A673 (cell line): ENCODE results near the gene COA3. TPM values are rescaled to one million over a fixed set of nuclear protein-coding genes. Genes with fewer than 3 reads are reported as not detected.

ENCODE experiments used
- BruUV-seq: library from RNA; stranded (reverse); fragments of 400-500 nt; replicated peaks from 2 replicates; lab custom pipeline; 2021; lab: Mats Ljungman, UMichigan
- CTCF ChIA-PET: fragments of 300-600 bp; sonication (Branson Sonifier 250); formaldehyde crosslinking; loops from one replicate; lab custom pipeline; 2022; ENCODE audit warnings: antibody characterized with exemption; lab: Charles Lee
- POLR2A ChIA-PET: fragments of 300-600 bp; sonication (Branson Sonifier 250); formaldehyde crosslinking; loops from one replicate; lab custom pipeline; 2022; ENCODE audit warnings: antibody characterized with exemption; ENCODE audit not compliant: low non-redundant PET; lab: Charles Lee
- DNase-seq: peaks from one replicate; pipeline ENCODE4 v3.0.0-alpha.2; 2015; ENCODE audit warnings: low spot score
- H3K27ac ChIP-seq: fragments of 200-600 bp; sonication (generic); 2 replicates; pipeline ENCODE4 v1.5.1; 2016; ENCODE audit warnings: mixed run types, low read depth, mild to moderate bottlenecking, mixed read lengths, antibody characterized with exemption, low read length; ENCODE audit not compliant: poor library complexity, severe bottlenecking
- H3K27me3 ChIP-seq: fragments of 200-600 bp; sonication (generic); replicated peaks from 2 replicates; pipeline ENCODE4 v1.6.1; 2017; ENCODE audit warnings: mixed run types, low read depth, mild to moderate bottlenecking, mixed read lengths, antibody characterized with exemption, low read length; ENCODE audit not compliant: insufficient read depth, poor library complexity
- H3K36me3 ChIP-seq: fragments of 200-600 bp; sonication (generic); 2 replicates; pipeline ENCODE4 v1.6.1; 2016; ENCODE audit warnings: mixed run types, mild to moderate bottlenecking, mixed read lengths, antibody characterized with exemption, low read length; ENCODE audit not compliant: insufficient read depth, poor library complexity, severe bottlenecking
- H3K4me1 ChIP-seq: fragments of 200-600 bp; sonication (generic); 2 replicates; pipeline ENCODE4 v1.6.1; 2017; ENCODE audit warnings: mixed run types, mild to moderate bottlenecking, mixed read lengths, antibody characterized with exemption, low read length; ENCODE audit not compliant: insufficient read depth, poor library complexity, severe bottlenecking
- H3K4me3 ChIP-seq: fragments of 200-600 bp; sonication (generic); 2 replicates; pipeline ENCODE4 v1.5.1; 2016; ENCODE audit warnings: low read depth, mixed run types, mild to moderate bottlenecking, mixed read lengths, low read length; ENCODE audit not compliant: poor library complexity, severe bottlenecking
- H3K9me3 ChIP-seq: fragments of 200-600 bp; sonication (generic); 2 replicates; pipeline ENCODE4 v1.6.1; 2016; ENCODE audit warnings: mixed run types, low read depth, mild to moderate bottlenecking, mixed read lengths, antibody characterized with exemption, low read length; ENCODE audit not compliant: poor library complexity, severe bottlenecking
- EZH2 ChIP-seq: fragments of 200-600 bp; sonication (generic); IDR thresholded peaks from 2 replicates; pipeline ENCODE4 v1.6.1; 2017; ENCODE audit warnings: borderline replicate concordance, low read depth, mild to moderate bottlenecking, mixed read lengths, antibody characterized with exemption, low read length; ENCODE audit not compliant: poor library complexity, severe bottlenecking
- intact Hi-C: fragments of 100-400 bp; cut with micrococcal nuclease; formaldehyde crosslinking; loops from one replicate; pipeline ENCODE4 v1.10.0; 2022; ENCODE audit not compliant: unreplicated experiment
- total RNA-seq: library from RNA; stranded (reverse); gene quantifications from 2 replicates; pipeline ENCODE4 v1.2.3, GENCODE V29; 2021
- TF ChIP-seq, protein P1 (sequence below): fragments of 300-800, 200-600 bp; sonication (generic); conservative IDR thresholded peaks from 2 replicates; pipeline ENCODE4 v1.5.1; 2017; ENCODE audit warnings: low read depth, mild to moderate bottlenecking, antibody characterized with exemption, low read length, moderate library complexity, mixed read lengths

COA3 gene
- total RNA-seq, 1 experiment from 2014 or later: 29.0 TPM

DNA sequence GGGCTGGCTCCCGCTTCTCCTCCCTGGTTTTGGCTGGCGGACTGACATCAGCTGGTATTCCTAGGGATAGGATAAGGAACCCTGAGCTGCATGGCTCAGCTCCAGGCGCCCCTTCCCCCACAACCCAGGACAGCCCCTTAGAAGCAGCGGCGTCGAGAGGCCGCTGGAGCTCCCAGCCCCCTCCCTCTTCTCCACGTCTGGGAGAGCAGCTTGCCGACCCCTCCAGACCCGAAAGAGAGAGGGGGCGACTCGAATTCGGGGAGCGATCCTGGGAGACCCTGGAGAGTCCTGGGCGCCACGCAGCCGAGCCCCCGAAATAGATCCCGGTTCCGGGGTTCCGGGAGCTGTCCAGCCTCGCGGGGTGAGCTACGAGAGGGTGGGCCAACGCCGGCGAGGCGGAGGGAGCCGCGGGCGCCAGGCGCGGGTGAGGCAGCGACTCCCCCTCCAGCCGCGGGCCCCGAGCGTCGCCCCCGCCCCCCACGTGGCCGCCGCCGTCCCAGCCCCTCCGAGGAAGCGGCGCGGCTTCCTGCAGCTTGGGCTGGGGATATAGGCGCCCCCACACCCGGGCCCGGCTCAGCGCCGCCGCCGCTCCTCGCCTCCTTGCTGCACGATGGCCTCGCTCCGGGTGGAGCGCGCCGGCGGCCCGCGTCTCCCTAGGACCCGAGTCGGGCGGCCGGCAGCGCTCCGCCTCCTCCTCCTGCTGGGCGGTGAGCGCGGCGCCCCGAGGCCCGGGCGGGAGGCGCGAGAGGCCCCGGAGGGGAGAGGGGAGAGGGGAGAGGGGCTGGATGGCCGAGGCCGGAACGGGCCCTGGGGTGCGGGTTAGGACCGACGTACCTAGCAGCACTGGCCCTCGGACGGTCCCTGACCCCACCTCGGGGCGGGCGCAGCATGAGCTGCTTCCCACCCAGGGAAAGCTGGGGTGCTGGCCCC lies 37.6 kb downstream of the COA3 start, which contains the start of gene RAMP2:
TSS of gene RAMP2 (plus strand) at position 576 of the 930 bp plus-strand sequence. CDS start at position 611, 35 bp downstream.
- ChIA-PET POLR2A (no interaction called here), CTCF (no interaction called here)
- DNase-seq: peak; percentile 19
- Histone ChIP-seq H3K27ac (no peak within 1 kb of the TSS), H3K4me3 (peak within 1 kb of the TSS; percentile 40), H3K36me3 (no peaks in the 10 kb centered on the region), H3K4me1 (no peaks in the 10 kb centered on the region), H3K9me3 (no peaks in the 10 kb centered on the region), H3K27me3 (no peaks in the 10 kb centered on the region)
- intact Hi-C loops: loop anchor here (5.0 kb wide), 1 partner anchor 184 kb away; the partner anchor contains the start of gene PSMC3IP
- no TSS peak for BruUV-seq
- TF ChIP-seq EZH2: no peak
- TF ChIP-seq, protein P1, sequence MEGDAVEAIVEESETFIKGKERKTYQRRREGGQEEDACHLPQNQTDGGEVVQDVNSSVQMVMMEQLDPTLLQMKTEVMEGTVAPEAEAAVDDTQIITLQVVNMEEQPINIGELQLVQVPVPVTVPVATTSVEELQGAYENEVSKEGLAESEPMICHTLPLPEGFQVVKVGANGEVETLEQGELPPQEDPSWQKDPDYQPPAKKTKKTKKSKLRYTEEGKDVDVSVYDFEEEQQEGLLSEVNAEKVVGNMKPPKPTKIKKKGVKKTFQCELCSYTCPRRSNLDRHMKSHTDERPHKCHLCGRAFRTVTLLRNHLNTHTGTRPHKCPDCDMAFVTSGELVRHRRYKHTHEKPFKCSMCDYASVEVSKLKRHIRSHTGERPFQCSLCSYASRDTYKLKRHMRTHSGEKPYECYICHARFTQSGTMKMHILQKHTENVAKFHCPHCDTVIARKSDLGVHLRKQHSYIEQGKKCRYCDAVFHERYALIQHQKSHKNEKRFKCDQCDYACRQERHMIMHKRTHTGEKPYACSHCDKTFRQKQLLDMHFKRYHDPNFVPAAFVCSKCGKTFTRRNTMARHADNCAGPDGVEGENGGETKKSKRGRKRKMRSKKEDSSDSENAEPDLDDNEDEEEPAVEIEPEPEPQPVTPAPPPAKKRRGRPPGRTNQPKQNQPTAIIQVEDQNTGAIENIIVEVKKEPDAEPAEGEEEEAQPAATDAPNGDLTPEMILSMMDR: no peak

DNA sequence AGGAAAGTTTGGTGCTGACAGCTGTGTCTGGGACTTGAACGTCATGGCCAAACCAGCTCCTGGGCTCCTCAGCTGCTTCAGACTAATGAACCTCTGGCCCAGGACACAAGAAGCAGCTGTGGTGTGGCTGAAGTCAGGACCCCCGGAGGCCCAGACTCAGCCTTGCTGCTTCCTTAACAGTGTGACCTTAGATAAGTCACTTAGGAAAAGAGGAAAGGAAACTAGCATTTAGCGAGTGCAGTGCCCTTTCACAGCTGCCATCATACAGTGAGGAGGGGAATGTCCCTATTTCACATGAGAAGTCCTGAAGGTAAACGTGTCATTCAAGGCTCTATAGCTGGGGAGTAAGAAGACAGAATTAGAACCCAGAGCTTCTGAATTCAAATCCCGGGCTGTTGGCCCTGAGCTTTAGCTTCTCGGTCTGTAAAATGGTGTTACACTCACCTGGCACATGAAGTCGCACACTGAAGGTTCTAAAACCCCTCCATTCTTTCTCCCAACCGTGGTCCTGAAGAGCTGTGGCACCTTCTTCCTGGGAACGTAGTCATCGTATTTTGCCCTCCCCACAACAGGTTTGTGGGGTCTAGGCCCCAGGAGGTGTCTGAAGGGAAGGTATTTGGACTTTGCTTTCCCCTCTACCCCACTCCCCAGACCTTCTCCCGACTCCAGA lies 38.4 kb downstream of the COA3 start:
- H3K27ac ChIP-seq: no peak overlapping the region
- DNase-seq: no peak
- no peaks in the 10 kb centered on the region for H3K27me3 ChIP-seq
- no TSS peak for BruUV-seq
- intact Hi-C loops: loop anchor here (5.0 kb wide), 1 partner anchor 183 kb away; the partner anchor contains the start of gene PSMC3IP
- H3K4me1 ChIP-seq: no peaks in the 10 kb centered on the region
- H3K4me3 ChIP-seq: no peak overlapping the region
- no peaks in the 10 kb centered on the region for H3K9me3 ChIP-seq
- ChIA-PET POLR2A (no interaction called here), CTCF (no interaction called here)
- H3K36me3 ChIP-seq: no peaks in the 10 kb centered on the region
- TF ChIP-seq EZH2: no peak
- TF ChIP-seq, protein P1: no peak

DNA sequence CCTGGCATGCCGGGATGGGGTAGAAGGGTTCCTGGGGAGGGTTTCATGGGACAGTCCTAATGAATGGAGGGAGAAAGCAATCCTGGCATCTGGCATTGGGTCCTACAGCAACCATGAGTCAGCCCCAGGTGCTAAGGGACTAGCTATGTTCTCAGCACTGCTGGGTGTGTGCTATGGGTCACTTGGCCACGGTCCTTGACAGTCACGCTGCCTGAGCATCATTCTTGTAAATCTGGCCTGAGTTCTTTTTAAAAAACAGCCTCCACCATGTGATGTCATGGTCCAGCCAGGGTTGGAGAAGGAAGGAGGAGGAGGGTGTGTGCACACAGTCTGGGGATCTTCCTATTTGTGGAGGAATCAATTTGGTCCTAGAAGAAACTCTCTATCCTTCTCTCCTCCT lies 43.7 kb downstream of the COA3 start:
- Histone ChIP-seq H3K36me3 (no peaks in the 10 kb centered on the region), H3K9me3 (no peaks in the 10 kb centered on the region), H3K27me3 (no peaks in the 10 kb centered on the region), H3K27ac (no peak overlapping the region), H3K4me3 (no peak overlapping the region), H3K4me1 (no peaks in the 10 kb centered on the region)
- intact Hi-C loops: no loop called here
- TF ChIP-seq, protein P1: no peak
- no peak for TF ChIP-seq EZH2
- no TSS peak for BruUV-seq
- ChIA-PET CTCF (no interaction called here), POLR2A (no interaction called here)
- no peak for DNase-seq
